BE2C (cell line): Measurements from ENCODE around the gene TMEM87B.

Experiments used
- DNase-seq: peaks from one replicate; pipeline ENCODE4 v3.0.0-alpha.2; 2020
- H3K27me3 ChIP-seq: fragments of 250-450 bp; sonication (Bioruptor Pico); 2 replicates; pipeline ENCODE4 v1.5.1; 2020; ENCODE audit warnings: mild to moderate bottlenecking
- H3K36me3 ChIP-seq: fragments of 250-450 bp; sonication (Bioruptor Pico); 2 replicates; pipeline ENCODE4 v1.5.1; 2020; ENCODE audit warnings: mild to moderate bottlenecking
- H3K4me1 ChIP-seq: fragments of 250-450 bp; sonication (Bioruptor Pico); 2 replicates; pipeline ENCODE4 v1.5.1; 2020
- H3K4me3 ChIP-seq: 2 replicates; pipeline ENCODE4 v1.5.1; 2011; ENCODE audit warnings: low read depth, low read length
- H3K9me3 ChIP-seq: fragments of 250-450 bp; sonication (Bioruptor Pico); 2 replicates; pipeline ENCODE4 v1.5.1; 2020
- TF ChIP-seq, protein P1 (sequence below): IDR thresholded peaks from 2 replicates; pipeline ENCODE4 v1.5.1; 2012; ENCODE audit warnings: mild to moderate bottlenecking, low read depth, low read length

Gene TMEM87B

DNA sequence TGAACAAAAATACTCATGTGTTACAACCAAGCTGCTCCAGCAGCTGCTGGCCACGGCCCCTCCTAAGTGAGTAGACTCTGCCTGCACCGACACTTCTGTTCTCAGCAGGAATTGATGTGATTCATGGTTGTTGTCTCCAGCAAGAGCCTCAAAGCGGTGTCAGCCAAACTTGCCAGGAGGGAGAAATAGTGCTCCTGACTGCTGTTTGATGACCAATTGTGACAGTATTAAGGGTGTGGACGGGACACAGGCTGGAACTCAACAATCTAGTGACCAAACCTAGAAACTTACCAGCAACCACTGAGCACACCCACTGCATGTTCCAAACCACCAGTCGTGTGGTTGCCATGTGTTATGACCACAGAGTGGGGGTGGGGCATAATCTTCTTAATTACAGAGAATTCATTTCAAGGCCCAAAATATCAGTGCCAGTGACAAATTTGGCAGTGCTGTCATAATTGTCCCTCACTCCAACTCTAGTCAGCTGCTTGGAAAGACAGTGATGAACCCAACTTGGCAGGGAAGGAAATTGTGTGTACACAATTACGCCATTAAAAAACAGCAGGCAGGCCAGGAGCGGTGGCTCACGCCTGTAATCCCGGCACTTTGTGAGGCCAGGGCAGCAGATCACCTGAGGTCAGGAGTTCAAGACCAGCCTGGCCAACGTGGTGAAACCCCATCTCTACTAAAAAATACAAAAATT lies 113.5 kb downstream of the TMEM87B start:
- H3K36me3 ChIP-seq: no peaks in the 10 kb centered on the region
- H3K4me3 ChIP-seq: no peak overlapping the region
- H3K27me3 ChIP-seq: no peaks in the 10 kb centered on the region
- TF ChIP-seq, protein P1, sequence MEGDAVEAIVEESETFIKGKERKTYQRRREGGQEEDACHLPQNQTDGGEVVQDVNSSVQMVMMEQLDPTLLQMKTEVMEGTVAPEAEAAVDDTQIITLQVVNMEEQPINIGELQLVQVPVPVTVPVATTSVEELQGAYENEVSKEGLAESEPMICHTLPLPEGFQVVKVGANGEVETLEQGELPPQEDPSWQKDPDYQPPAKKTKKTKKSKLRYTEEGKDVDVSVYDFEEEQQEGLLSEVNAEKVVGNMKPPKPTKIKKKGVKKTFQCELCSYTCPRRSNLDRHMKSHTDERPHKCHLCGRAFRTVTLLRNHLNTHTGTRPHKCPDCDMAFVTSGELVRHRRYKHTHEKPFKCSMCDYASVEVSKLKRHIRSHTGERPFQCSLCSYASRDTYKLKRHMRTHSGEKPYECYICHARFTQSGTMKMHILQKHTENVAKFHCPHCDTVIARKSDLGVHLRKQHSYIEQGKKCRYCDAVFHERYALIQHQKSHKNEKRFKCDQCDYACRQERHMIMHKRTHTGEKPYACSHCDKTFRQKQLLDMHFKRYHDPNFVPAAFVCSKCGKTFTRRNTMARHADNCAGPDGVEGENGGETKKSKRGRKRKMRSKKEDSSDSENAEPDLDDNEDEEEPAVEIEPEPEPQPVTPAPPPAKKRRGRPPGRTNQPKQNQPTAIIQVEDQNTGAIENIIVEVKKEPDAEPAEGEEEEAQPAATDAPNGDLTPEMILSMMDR: no peak
- H3K4me1 ChIP-seq: no peaks in the 10 kb centered on the region
- H3K9me3 ChIP-seq: no peaks in the 10 kb centered on the region
- DNase-seq: no peak
